GM12865 (cell line): Measurements from ENCODE around the gene RCN1.
"Not testable (repeated sequence)": the region's sequence is repeated elsewhere in the genome, so short reads cannot be mapped to it uniquely, and the experiment has no call there.

ENCODE experiments used
- DNase-seq: peaks from one replicate; pipeline ENCODE4 v3.0.0; 2010; ENCODE audit warnings: low read depth
- H3K4me3 ChIP-seq: 2 replicates; pipeline ENCODE4 v1.5.1; 2011; ENCODE audit warnings: mild to moderate bottlenecking, low read depth, low read length, control low read depth
- TF ChIP-seq, protein P1 (sequence below): IDR thresholded peaks from 2 replicates; pipeline ENCODE4 v1.5.1; 2011; ENCODE audit warnings: low read length, control low read depth, low read depth, inconsistent platforms; ENCODE audit not compliant: insufficient read depth; ENCODE audit errors: missing control alignments

RCN1 gene

GRCh38 chr11:32118025-32118974, 27.4 kb downstream of the RCN1 start:
- TF ChIP-seq, protein P1, sequence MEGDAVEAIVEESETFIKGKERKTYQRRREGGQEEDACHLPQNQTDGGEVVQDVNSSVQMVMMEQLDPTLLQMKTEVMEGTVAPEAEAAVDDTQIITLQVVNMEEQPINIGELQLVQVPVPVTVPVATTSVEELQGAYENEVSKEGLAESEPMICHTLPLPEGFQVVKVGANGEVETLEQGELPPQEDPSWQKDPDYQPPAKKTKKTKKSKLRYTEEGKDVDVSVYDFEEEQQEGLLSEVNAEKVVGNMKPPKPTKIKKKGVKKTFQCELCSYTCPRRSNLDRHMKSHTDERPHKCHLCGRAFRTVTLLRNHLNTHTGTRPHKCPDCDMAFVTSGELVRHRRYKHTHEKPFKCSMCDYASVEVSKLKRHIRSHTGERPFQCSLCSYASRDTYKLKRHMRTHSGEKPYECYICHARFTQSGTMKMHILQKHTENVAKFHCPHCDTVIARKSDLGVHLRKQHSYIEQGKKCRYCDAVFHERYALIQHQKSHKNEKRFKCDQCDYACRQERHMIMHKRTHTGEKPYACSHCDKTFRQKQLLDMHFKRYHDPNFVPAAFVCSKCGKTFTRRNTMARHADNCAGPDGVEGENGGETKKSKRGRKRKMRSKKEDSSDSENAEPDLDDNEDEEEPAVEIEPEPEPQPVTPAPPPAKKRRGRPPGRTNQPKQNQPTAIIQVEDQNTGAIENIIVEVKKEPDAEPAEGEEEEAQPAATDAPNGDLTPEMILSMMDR, result no peak
- no peak overlapping the region for H3K4me3 ChIP-seq
- DNase-seq, result no peak

- not testable (repeated sequence) for DNase-seq, H3K4me3 ChIP-seq
These were observed 28.3 kb downstream of the RCN1 start for GRCh38 chr11:32119139-32119538.

DNA sequence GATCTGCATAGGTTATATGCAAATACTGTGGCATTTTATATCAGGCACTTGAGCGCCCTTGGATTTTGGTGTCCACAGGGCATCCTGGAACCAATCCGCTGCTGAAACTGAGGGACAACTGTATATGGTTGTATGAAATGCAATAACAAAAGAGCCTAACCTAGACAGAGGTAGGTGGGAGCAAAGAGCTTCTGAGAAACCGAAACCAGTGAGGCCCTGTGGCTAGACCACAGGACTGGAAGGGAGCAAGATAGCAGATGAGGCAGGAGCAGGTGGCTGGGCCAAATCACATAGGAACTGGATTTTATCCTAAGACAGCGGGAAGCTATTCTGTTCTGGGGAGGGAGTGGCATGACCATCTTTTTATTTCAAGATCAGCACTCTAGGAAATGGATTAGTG, 30.1 kb downstream of the RCN1 start:
- no peak overlapping the region for H3K4me3 ChIP-seq
- DNase-seq, result peak; percentile 37
- TF ChIP-seq, protein P1, result no peak

DNA sequence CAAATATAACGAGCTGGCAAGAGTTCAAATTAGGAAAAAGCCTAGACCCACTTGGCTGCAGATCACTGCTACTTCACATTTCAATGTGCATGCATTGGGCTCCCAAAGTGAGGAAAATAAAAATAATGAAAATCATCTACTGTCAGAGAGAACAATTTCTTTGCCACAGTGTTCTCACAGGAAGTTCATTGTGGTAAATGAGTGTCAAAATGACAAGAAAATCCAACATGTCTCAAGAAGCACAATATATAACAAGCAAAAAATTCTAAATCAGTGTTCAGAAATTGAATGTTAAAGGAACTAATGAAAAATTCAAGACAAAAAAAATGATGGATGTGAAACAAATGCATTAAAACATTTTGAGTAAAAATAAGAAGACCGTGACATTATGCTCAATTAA, 31.3 kb downstream of the RCN1 start:
- DNase-seq, result no peak
- H3K4me3 ChIP-seq, result no peak overlapping the region
- TF ChIP-seq, protein P1, result no peak

DNA sequence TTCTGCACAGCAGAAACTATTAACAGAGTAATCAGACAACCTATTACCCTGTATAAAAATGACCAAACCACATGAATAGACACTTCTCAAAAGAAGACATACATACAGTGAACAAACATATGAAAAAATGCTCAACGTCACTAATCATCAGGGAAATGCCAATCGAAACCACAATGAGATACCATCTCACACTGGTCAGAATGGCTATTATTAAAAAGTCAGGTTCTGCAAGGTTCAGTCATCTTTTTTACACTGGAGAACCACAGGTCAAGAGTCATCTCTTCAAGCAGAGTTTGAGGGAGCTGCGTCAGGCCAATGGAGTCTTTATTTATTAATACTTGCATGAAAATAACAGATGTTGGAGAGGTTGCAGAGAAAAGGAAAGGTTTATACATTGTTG, 40.4 kb downstream of the RCN1 start:
- no peak overlapping the region for H3K4me3 ChIP-seq
- TF ChIP-seq, protein P1, result no peak
- no peak for DNase-seq

GRCh38 chr11:32136657-32137056, 45.8 kb downstream of the RCN1 start:
- H3K4me3 ChIP-seq, result no peak overlapping the region
- TF ChIP-seq, protein P1, result no peak
- no peak for DNase-seq

DNA sequence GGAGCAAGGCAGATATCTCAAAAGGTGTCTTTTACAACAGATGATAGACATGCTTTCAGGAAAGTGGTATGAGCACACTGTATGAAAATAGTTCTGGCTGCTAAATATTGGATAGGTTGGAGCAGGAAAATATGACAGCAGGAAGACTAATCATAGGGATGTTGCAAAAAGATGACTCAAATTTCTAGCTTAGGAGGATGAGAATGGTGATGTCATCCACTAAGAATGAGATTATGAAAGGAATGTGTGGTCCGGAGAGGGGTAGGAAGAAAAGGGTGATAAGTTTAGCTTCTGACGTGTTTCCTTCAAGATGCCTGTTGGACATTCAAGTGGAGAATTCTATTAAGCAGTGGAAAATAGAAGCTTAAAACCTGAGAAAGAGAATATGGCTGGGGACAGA, 46.4 kb downstream of the RCN1 start:
- TF ChIP-seq, protein P1, result no peak
- no peak for DNase-seq
- H3K4me3 ChIP-seq, result no peak overlapping the region
